A549 (cell line): ENCODE results near the gene E2F1.

Source experiments
- CEBPB ChIP-seq, 2 experiments: fragments of >200 bp in 1 of 2; sonication (Bioruptor Twin) in 1 of 2; formaldehyde crosslinking in 1 of 2; IDR thresholded peaks; 2 replicates each; pipeline ENCODE4 v1.6.1; 2012 to 2016
- CHD2 ChIP-seq: fragments of 150-350 bp; IDR thresholded peaks from 2 replicates; pipeline ENCODE4 v1.6.1; 2014; ENCODE audit warnings: low read length; ENCODE audit not compliant: partially characterized antibody
- CTCF ChIP-seq: fragments of >200 bp; sonication (Bioruptor Twin); formaldehyde crosslinking; IDR thresholded peaks from 3 replicates; pipeline ENCODE4 v1.5.1; 2016
- EP300 ChIP-seq, 2 experiments: fragments of >200 bp; sonication (Bioruptor Twin); formaldehyde crosslinking; IDR thresholded peaks; 2 replicates in 1 of 2; 3 replicates in 1 of 2; pipeline ENCODE4 v1.6.1; 2016 to 2017
- KDM1A ChIP-seq: fragments of 200-600 bp; sonication (generic); IDR thresholded peaks from 2 replicates; pipeline ENCODE4 v1.6.1; 2016; ENCODE audit warnings: low read depth, mild to moderate bottlenecking
- MAFK ChIP-seq: fragments of 450-650 bp; IDR thresholded peaks from 2 replicates; pipeline ENCODE4 v1.6.1; 2014; ENCODE audit not compliant: partially characterized antibody
- MAX ChIP-seq: IDR thresholded peaks from 2 replicates; pipeline ENCODE4 v1.6.1; 2012
- MAZ ChIP-seq: fragments of 150-350 bp; IDR thresholded peaks from 2 replicates; pipeline ENCODE4 v1.6.1; 2014; ENCODE audit warnings: antibody characterized with exemption, low read depth, low read length, borderline replicate concordance
- MYC ChIP-seq: IDR thresholded peaks from 2 replicates; pipeline ENCODE4 v1.6.1; 2012; ENCODE audit warnings: mild to moderate bottlenecking, inconsistent platforms, low read length, improper control_type of control experiment, borderline replicate concordance
- NR3C1 ChIP-seq: fragments of >200 bp; sonication (Bioruptor Twin); formaldehyde crosslinking; IDR thresholded peaks from 3 replicates; pipeline ENCODE4 v1.6.1; 2017
- POLR2A ChIP-seq: IDR thresholded peaks from 2 replicates; pipeline ENCODE4 v1.6.1; 2012; ENCODE audit warnings: mild to moderate bottlenecking, low read length
- RCOR1 ChIP-seq: fragments of 150-350 bp; IDR thresholded peaks from 2 replicates; pipeline ENCODE4 v1.6.1; 2014; ENCODE audit warnings: antibody characterized with exemption, low read length, low read depth
- SMC3 ChIP-seq: fragments of >200 bp; sonication (Bioruptor Twin); formaldehyde crosslinking; IDR thresholded peaks from 3 replicates; pipeline ENCODE4 v1.6.1; 2018; ENCODE audit warnings: inconsistent platforms
- TF ChIP-seq, protein P1 (sequence below): fragments of 200-600 bp; sonication (generic); IDR thresholded peaks from 2 replicates; pipeline ENCODE4 v1.6.1; 2016; ENCODE audit warnings: antibody characterized with exemption, mild to moderate bottlenecking, moderate library complexity

DNA sequence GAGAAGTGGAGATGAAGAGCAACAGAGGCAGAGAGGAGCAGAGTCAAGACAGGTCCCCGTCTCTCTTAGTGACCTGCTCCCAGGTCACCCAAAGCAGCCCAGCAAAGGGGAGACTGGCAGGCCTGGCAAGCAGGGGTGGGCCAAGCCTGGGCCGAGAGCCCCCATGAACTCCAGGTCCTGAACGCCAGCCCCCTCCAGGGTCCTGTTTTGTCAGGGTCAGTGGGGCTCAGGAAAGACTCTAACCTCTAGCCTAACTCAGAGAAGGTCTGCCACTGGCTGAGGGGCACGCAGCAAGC is 13.1 kb downstream of the E2F1 start:
- TF ChIP-seq POLR2A (no peak), CTCF (no peak), CEBPB (IDR thresholded peaks at IDR 0.05) (no peak), KDM1A (no peak), MAZ (no peak), MAX (no peak), EP300 (IDR thresholded peaks at IDR 0.05) (no peak), NR3C1 (no peak), MYC (no peak), RCOR1 (no peak), CHD2 (no peak), MAFK (no peak), SMC3 (no peak)
- TF ChIP-seq, protein P1, sequence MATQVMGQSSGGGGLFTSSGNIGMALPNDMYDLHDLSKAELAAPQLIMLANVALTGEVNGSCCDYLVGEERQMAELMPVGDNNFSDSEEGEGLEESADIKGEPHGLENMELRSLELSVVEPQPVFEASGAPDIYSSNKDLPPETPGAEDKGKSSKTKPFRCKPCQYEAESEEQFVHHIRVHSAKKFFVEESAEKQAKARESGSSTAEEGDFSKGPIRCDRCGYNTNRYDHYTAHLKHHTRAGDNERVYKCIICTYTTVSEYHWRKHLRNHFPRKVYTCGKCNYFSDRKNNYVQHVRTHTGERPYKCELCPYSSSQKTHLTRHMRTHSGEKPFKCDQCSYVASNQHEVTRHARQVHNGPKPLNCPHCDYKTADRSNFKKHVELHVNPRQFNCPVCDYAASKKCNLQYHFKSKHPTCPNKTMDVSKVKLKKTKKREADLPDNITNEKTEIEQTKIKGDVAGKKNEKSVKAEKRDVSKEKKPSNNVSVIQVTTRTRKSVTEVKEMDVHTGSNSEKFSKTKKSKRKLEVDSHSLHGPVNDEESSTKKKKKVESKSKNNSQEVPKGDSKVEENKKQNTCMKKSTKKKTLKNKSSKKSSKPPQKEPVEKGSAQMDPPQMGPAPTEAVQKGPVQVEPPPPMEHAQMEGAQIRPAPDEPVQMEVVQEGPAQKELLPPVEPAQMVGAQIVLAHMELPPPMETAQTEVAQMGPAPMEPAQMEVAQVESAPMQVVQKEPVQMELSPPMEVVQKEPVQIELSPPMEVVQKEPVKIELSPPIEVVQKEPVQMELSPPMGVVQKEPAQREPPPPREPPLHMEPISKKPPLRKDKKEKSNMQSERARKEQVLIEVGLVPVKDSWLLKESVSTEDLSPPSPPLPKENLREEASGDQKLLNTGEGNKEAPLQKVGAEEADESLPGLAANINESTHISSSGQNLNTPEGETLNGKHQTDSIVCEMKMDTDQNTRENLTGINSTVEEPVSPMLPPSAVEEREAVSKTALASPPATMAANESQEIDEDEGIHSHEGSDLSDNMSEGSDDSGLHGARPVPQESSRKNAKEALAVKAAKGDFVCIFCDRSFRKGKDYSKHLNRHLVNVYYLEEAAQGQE, result no peak
